NCI-H82 treated with DMSO at 0.1 percent for 48 hours (cell line): Measurements from ENCODE around the gene KCND1.

ENCODE experiments used
- DNase-seq: peaks from one replicate; lab custom pipeline; 2025; ENCODE audit not compliant: unreplicated experiment; lab: John Stamatoyannopoulos, UW

KCND1 gene

DNA sequence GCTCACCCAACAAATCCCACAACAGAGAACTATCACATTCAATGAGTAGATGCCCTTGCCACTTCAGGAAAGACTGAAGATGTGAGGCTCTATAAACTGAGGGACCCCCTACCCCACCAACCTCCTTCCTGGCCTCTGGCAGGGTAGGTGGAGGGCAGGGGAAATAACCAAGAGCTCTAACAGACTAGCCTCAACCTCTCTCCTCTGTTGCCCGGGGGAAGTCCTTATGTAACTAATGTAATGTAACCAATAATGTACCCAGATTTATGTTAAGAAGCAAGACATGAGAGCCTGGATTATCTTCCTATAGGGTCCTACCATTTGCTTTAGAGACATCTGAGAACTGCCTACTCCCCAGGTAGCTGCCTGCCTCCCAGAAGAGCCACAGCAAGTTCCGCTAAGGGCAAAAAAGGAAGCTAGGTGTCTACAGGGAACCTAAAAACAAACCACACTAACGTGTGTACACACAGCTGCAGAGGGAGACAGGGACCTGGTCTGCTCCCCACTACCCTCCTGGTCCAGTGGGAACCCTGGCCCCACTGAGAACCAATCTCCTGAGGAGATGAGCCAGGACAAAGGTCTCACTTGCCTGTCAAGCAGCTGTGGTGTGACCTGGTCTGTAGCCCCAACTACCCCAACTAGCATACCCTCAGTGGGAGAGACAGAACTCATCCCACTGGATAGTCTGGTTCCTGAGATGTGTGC is 32.0 kb downstream of the KCND1 start:
- no peak for DNase-seq

DNA sequence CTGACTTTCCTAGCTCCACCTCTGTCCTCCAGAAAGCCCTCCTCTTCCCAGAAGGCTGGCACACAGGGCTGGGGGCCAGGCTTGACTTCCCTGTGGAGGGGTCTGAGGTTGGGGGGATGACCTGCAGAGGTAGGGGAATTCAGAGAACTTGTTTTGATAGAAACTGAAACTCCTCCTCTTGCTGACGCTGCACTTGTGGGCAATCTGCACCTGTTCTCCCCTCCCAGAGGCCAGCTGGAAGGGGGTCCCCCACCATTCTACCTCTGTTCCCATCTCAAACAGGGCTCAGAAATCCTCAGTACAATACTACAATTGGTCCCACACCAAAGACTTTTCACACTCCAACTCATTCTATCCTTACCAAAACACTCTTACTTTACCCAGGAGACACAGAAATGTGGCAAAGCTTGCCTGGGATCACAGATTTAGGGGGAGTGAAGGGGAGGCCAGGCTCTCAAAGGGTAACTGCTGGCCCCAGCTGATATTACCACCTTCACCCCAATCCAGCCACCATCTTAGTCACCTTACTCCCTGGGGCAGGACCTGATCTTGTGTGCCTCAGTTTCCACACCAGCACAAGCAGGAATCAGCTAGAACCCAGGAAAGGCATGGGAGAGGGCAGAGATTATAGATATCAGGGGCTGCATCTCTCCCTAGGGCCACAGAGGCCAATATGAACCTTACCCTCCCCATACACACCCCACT is 32.8 kb downstream of the KCND1 start:
- DNase-seq, result no peak

DNA sequence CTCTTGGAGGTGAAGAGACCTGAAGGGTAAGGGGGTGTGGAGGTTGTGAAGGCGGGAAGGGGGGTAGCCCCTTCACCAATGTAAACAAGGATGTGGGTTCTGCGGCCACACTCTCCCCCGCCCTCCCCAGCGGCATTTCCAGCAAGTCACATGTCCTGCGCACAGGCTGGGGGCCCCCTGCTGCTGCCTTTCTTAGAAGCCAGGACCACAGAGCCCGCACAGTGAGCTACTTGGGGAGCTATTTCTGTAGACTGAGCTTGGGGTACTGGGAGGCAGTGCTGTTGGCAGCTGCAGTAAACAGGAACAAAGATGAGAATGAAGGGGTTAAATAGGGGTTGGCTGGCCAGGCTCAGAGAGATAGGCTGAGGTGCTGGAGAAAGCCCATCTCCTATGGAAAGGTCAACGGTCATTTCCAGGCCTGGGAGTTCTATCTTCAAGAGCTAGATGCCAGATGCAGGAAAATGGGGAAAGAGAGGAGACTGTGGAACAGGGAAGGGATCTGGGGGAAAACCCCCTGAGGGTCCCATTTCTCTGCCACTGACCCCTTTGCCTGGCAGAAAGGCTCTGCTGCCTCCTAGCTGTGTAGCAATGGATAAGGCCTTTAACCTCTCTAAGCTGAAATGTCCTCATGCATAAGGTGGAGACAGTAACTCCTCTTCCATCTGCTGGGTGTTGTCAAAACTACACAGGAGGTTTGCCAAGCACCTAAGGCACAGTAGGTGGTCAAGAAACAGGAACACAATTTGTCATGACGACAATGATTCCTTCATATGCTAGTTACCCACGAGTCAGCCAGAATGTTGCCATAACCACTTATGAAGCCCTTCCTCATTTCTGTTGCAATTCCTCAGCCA is 34.4 kb downstream of the KCND1 start:
- DNase-seq, result no peak

GRCh38 chrX:48936429-48937053 is 35.1 kb downstream of the KCND1 start:
- DNase-seq, result no peak

- no peak for DNase-seq
Observed at GRCh38 chrX:48935301-48935670, 36.4 kb downstream of the KCND1 start.

- no peak for DNase-seq
Observed at GRCh38 chrX:48934581-48935300, 36.9 kb downstream of the KCND1 start.

DNA sequence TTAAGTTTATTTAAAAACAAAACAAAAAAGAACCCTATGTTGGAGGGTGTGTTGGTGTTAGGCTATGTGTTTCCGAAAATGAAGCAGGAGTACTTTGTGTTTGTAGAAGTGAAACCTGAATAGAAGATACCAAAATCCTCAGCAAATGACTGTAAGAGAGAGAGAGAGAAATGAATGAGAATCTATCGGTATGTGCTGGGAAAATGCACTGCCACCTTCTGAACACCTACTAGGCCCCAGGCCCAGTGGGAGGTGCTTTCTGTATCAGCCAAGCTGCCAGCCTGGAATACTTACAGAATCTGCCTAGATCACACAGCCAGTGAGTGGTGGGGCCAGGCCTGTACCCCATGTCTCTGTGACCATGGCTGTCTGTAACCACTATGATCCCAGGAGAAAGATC is 37.9 kb downstream of the KCND1 start:
- DNase-seq, result no peak

DNA sequence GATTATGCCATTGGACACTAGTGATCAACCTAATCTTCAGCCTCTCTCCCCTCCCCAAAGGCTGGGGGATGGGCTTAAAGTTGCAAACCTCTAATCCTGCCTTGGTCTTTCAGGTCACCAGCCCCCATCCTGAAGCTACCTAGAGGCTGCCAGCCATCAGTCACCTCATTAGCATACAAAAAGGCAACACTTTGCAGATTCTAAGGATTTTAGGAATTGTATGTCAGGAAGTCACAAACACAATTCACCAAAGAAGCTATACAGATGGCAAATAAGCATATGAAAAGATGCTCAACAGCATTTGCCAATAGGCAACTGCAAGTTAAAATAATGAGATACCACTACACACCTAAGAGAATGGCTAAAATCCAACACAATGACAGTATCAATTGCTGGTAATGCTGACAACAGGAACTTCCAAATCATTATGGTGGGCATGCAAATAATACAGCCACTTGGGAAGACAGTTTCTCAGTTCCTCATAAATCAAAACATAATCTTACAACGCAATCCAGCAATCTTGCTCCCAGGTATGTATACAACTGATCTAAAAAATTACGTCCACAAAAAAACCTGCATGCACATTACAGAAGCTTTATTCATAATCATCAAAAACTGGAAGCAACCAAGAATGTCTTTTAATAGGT is 43.8 kb downstream of the KCND1 start:
- no peak for DNase-seq

GRCh38 chrX:48927123-48927522 is 44.5 kb downstream of the KCND1 start:
- DNase-seq, result no peak

DNA sequence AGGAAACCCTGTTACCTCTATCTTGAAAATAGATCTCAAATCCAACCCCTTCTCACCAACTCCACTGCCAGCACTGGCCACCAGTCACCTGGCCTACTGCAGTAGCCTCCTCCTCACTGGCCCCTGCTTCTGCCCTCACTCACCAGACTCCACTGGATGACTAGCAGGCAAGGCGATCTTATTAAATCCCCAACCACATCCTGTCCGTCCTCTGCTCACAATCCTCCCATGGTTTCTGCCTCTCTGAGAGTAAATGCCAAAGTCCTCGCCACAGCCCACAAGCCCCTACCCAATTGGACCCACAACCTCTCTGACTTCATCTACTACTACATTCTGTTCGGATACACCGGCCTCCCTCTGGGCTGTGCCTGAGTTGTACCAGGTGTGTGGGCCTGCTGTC is 47.4 kb downstream of the KCND1 start:
- DNase-seq, result no peak

DNA sequence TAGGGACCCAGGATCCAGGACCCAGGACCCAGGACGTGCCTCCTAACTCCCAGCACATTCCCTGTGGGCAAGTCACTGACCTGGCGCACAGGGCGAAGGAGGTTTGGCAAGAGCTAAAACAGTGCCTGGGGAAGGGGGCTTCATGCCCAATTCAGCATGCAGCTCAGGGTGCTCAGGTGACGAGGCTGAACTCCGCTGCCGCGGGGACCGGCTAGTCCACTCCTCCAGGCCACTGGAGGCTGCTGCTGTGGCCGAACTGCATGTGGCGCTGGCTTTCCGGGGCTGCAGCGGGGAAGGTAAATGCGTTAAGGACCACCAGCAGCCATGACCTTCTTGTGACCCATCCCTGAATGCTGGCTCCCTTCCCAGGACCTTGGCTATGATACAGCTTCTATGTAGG is 47.9 kb downstream of the KCND1 start:
- DNase-seq, result no peak

DNA sequence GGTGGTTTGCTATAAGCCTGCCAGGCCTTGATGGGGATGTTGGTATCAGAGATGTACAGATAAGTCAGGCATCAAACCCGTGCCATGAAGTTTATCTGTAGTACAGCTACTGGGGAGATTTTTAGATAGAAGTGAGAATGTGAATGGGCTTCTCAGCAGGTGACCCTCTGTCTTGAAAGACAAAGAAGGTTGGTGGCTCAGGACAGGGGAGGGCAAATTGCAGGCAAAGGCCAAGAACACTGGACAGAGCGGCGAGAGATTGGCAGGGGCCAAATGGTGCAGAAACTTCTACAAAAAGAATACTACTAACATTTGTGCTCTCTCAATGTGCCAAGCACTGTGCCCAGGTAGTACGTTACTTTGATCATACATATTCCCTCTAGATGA is 50.9 kb downstream of the KCND1 start:
- DNase-seq, result no peak

DNA sequence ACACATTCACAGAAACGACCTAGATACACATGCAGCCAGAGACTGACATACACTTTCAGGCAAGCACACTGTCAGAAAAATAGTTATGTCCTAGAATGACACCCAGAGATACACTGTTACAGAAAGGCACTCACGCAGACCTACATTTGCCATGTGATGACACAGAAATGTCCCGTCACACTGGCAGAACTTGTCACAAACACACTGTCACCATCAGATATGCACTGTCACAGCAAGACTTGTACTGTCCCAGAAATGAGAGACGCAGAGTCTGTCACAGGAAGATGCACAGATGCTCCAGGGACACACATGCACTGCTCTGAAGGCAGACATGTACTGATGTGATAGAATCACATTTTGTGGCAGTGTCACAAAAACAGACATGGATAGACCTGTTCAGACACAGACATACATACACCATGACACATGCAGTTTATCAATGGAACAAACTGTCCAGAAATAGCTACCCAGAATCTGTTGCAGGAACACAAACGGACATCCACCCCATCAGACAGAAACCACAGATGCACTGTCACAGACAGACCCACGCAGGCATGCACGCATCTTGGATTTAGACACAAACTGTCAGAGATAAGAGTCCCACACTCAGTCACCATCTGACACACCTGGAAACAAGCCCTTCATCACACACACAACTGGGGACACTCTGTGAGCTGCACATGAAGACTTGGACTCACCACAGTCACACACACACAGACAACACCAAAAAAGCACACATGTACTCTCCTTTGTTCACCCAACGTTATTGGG is 51.5 kb downstream of the KCND1 start:
- no peak for DNase-seq

GRCh38 chrX:48919360-48919841 is 52.2 kb downstream of the KCND1 start:
- no peak for DNase-seq

GRCh38 chrX:48918643-48919340 is 52.9 kb downstream of the KCND1 start, which contains the start of gene PIM2:
PIM2 (minus strand) TSS chrX:48919024; CDS start chrX:48918834, 190 bp downstream.
- DNase-seq, result peak; percentile 96

- no peak for DNase-seq
Observed at GRCh38 chrX:48918301-48918642, 53.4 kb downstream of the KCND1 start.

- peak; percentile 81 for DNase-seq
Observed at GRCh38 chrX:48917139-48918001, 54.3 kb downstream of the KCND1 start.
